Tibial nerve (tissue), 4 donors: ENCODE measurements around the gene CNGA3. TPM values are rescaled to one million over a fixed set of nuclear protein-coding genes. Genes with fewer than 3 reads are reported as not detected.

Experiments
- DNase-seq, 2 donors: peaks; one replicate each; pipeline ENCODE4 v3.0.0-alpha.2; 2019; ENCODE audit warnings: low spot score in 2 of 2
- H3K27ac ChIP-seq, 4 donors: fragments of 200-600 bp; sonication (generic) in 3 of 4; one replicate each; pipeline ENCODE4 v1.5.1; 2017 to 2019; ENCODE audit warnings: mild to moderate bottlenecking in 1 of 4
- H3K27me3 ChIP-seq, 2 donors: fragments of 200-600 bp; sonication (generic) in 1 of 2; one replicate each; pipeline versions ENCODE4 v1.5.1 to v1.6.0; 2017 to 2019
- H3K36me3 ChIP-seq, 3 donors: fragments of 200-600 bp; sonication (generic); one replicate each; pipeline ENCODE4 v1.5.1; 2018 to 2019
- H3K4me1 ChIP-seq, 4 donors: fragments of 200-600 bp; sonication (generic) in 3 of 4; one replicate each; pipeline ENCODE4 v1.5.1; 2017 to 2019
- H3K4me3 ChIP-seq, 4 donors: fragments of 200-600 bp; sonication (generic) in 3 of 4; one replicate each; pipeline ENCODE4 v1.5.1; 2017 to 2019; ENCODE audit warnings: mild to moderate bottlenecking in 1 of 4, moderate library complexity in 1 of 4
- H3K9me3 ChIP-seq, 4 donors: fragments of 200-600 bp; sonication (generic) in 3 of 4; one replicate each; pipeline ENCODE4 v1.5.1; 2017 to 2019
- EP300 ChIP-seq, 2 donors: sonication (generic); formaldehyde crosslinking; IDR thresholded peaks; one replicate each; pipeline ENCODE4 v1.6.1; 2017; ENCODE audit warnings: antibody characterized with exemption in 2 of 2, mild to moderate bottlenecking in 1 of 2
- POLR2A ChIP-seq, 2 donors: fragments of 450-650 bp; IDR thresholded peaks; one replicate each; pipeline ENCODE4 v1.6.1; 2017; ENCODE audit warnings: antibody characterized with exemption in 2 of 2, mild to moderate bottlenecking in 2 of 2, moderate library complexity in 2 of 2
- WGBS, 2 donors: methylation state at CpG; one replicate each; pipeline ENCODE4 v1.1.5; 2018; 5-methylcytosine and 5-hydroxymethylcytosine counted together
- total RNA-seq, 4 donors: library from RNA; depleted of rRNA; stranded (reverse); fragments of >200 nt; gene quantifications; one replicate each; pipeline ENCODE4 v1.1.0, GENCODE V29; 2016
- TF ChIP-seq, protein P1 (sequence below), 5 experiments: fragments of 200-600 bp in 3 of 5; fragments of 450-650 bp in 2 of 5; sonication (generic) in 3 of 5; IDR thresholded peaks; one replicate each; pipeline ENCODE4 v1.5.1; 2016 to 2019; ENCODE audit warnings: antibody characterized with exemption in 5 of 5, mild to moderate bottlenecking in 3 of 5, moderate library complexity in 2 of 5

CNGA3 gene
- total RNA-seq, 4 donors from 2014 or later: 0.30 to 1.3 TPM; not detected in 2

DNA sequence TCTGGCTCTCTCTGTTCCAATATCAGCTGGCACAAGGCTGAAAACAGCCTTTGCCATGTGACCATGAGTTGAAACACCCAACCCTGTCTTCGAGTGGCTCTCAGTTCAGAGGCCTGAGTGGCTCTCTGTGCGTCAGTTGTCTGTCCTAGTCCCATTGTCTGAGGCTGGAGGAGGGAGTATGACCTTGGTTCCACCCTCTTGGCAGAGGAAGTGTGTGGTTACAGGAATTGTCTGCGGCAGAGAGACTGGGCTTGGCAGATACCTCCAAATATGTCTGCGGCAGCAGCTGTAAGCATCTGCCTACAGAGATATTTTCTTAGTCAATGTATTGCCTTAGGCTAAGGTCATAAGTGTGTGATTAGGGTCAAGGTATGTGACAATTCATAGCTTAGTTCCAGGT is 32.6 kb downstream of the CNGA3 start:
- H3K27ac ChIP-seq: no peak overlapping the region
- WGBS, 2 donors: 31 to 33% methylated on average over 4 of the region's 4 CpGs
- H3K27me3 ChIP-seq: no peaks in the 10 kb centered on the region
- TF ChIP-seq, protein P1, sequence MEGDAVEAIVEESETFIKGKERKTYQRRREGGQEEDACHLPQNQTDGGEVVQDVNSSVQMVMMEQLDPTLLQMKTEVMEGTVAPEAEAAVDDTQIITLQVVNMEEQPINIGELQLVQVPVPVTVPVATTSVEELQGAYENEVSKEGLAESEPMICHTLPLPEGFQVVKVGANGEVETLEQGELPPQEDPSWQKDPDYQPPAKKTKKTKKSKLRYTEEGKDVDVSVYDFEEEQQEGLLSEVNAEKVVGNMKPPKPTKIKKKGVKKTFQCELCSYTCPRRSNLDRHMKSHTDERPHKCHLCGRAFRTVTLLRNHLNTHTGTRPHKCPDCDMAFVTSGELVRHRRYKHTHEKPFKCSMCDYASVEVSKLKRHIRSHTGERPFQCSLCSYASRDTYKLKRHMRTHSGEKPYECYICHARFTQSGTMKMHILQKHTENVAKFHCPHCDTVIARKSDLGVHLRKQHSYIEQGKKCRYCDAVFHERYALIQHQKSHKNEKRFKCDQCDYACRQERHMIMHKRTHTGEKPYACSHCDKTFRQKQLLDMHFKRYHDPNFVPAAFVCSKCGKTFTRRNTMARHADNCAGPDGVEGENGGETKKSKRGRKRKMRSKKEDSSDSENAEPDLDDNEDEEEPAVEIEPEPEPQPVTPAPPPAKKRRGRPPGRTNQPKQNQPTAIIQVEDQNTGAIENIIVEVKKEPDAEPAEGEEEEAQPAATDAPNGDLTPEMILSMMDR (IDR thresholded peaks at IDR 0.05): no peak
- TF ChIP-seq EP300 (IDR thresholded peaks at IDR 0.05) (no peak), POLR2A (IDR thresholded peaks at IDR 0.05) (no peak)
- no peaks in the 10 kb centered on the region for H3K36me3 ChIP-seq
- H3K4me1 ChIP-seq: no peaks in the 10 kb centered on the region
- DNase-seq: peak in 1 of 2 donors; percentile 6
- H3K9me3 ChIP-seq: no peaks in the 10 kb centered on the region
- H3K4me3 ChIP-seq: no peak overlapping the region

DNA sequence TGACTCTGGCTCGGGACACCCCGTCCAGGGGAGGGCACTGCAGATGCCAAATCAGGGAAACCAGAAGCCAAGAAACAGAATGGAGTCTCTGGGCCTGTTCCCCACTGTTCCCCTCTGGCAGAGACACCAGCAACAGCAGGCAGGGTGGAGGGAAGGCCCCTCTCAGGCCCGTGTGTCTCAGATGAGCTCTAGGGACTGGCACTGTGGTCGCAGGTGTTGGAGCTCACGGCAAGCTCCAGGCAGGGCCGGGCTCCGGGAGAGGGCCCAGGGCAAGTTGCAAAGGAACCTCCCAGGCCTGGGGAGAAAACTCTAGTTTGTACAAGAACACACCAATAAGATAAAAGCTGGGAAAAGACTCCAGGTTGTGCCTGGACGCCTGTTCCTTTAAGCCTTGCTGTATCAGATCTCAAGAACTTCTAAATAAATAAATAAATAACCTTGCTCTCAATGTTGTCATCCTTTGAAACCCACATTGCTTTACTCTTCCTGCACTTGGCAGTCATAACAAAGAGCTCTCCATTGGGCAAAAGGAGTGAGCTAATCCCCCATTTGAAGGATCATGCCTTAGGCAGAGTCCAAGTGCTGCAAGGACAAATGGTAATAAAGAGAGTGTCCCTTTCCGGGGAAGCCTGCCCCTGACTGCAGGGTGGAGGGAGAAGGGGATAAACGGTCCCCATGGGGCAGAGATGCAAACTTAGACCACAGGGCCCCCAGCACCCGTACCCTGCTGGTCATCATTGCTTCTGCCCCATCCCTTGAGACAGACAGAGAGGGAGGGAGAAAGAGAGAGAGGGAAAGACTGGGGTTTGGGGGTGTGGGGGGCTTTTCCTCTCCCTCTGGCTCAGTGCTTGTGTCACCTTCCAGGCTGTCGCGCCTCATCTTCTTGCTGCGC is 33.3 kb downstream of the CNGA3 start:
- no peak for TF ChIP-seq EP300 (IDR thresholded peaks at IDR 0.05)
- no peak for TF ChIP-seq POLR2A (IDR thresholded peaks at IDR 0.05)
- TF ChIP-seq, protein P1 (IDR thresholded peaks at IDR 0.05): no peak
- no peaks in the 10 kb centered on the region for H3K36me3 ChIP-seq
- H3K9me3 ChIP-seq: no peaks in the 10 kb centered on the region
- 66 to 80% methylated on average over 14 of the region's 14 CpGs for WGBS, 2 donors
- H3K27me3 ChIP-seq: no peaks in the 10 kb centered on the region
- DNase-seq: no peak
- no peak overlapping the region for H3K27ac ChIP-seq
- no peak overlapping the region for H3K4me3 ChIP-seq
- no peaks in the 10 kb centered on the region for H3K4me1 ChIP-seq

DNA sequence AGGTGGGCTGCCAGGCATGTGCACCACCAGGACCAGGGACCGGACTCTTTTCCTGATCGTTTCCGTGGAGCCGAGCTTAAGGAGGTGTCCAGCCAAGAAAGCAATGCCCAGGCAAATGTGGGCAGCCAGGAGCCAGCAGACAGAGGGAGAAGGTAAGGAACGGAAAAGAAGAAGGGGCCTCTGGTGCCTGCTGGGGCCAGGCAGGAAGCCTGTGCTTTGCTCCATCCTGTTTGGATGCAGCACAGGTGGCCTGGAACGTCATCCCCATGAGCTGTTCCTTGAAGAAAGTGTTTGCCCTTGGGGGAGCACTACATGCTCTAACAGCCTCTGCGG is 33.9 kb downstream of the CNGA3 start:
- H3K9me3 ChIP-seq: no peaks in the 10 kb centered on the region
- H3K4me3 ChIP-seq: no peak overlapping the region
- WGBS, 2 donors: 80 to 83% methylated on average over 7 of the region's 7 CpGs
- H3K4me1 ChIP-seq: peaks cover 0 to 3% (median 0%) of the 10 kb centered on the region in 4 donors
- TF ChIP-seq, protein P1 (IDR thresholded peaks at IDR 0.05): no peak
- TF ChIP-seq EP300 (IDR thresholded peaks at IDR 0.05) (no peak), POLR2A (IDR thresholded peaks at IDR 0.05) (no peak)
- H3K27ac ChIP-seq: no peak overlapping the region
- no peaks in the 10 kb centered on the region for H3K27me3 ChIP-seq
- DNase-seq: no peak
- H3K36me3 ChIP-seq: no peaks in the 10 kb centered on the region

DNA sequence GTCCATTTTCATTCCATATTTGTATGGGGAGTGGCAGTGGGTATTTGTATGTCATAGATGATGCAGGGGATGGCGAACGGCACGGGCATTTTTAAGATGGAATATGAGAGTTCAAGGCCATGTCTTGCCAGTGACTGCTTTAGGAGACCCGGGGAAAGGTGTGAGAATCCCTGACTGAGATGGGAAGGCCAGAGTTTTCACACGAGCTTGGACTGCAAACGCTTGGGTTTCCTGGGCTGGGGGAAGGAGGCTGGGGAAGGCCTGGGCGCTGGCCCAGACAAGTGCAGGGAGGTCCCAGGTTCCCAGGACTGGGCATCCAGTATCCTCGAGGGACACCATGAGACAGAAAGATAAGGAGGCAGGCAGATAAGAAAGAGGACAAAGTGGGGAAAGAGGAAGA is 35.2 kb downstream of the CNGA3 start:
- H3K36me3 ChIP-seq: no peaks in the 10 kb centered on the region
- H3K27me3 ChIP-seq: no peaks in the 10 kb centered on the region
- TF ChIP-seq, protein P1 (IDR thresholded peaks at IDR 0.05): no peak
- TF ChIP-seq POLR2A (IDR thresholded peaks at IDR 0.05) (no peak), EP300 (IDR thresholded peaks at IDR 0.05) (no peak)
- no peaks in the 10 kb centered on the region for H3K9me3 ChIP-seq
- no peak for DNase-seq
- no peak overlapping the region for H3K27ac ChIP-seq
- 80 to 82% methylated on average over 8 of the region's 8 CpGs for WGBS, 2 donors
- H3K4me3 ChIP-seq: no peak overlapping the region
- H3K4me1 ChIP-seq: peaks cover 0 to 3% (median 0%) of the 10 kb centered on the region in 4 donors

DNA sequence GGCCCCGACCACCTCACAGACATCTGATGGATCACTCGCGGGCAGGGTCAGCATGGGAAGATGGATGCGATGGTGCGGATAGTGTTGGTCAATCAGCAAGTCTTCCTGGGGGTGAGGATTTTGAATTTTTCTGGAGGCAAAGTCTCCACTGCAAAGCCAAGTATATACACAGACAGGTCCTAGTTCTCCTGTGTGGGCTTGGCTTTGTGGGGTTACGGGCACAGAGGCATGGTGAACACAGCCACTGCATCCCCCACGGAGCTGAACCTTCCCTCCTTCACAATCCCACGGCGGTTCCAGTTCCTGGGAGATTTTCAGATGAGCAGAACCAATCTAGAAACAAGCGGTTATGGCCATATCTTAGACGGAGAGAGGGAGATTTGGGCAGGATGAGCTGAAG is 35.8 kb downstream of the CNGA3 start:
- peaks cover 0 to 3% (median 0%) of the 10 kb centered on the region in 4 donors for H3K4me1 ChIP-seq
- H3K27me3 ChIP-seq: no peaks in the 10 kb centered on the region
- H3K9me3 ChIP-seq: no peaks in the 10 kb centered on the region
- no peak overlapping the region for H3K4me3 ChIP-seq
- H3K36me3 ChIP-seq: no peaks in the 10 kb centered on the region
- 91 to 94% methylated on average over 11 of the region's 11 CpGs for WGBS, 2 donors
- no peak for TF ChIP-seq POLR2A (IDR thresholded peaks at IDR 0.05)
- TF ChIP-seq EP300 (IDR thresholded peaks at IDR 0.05): no peak
- TF ChIP-seq, protein P1 (IDR thresholded peaks at IDR 0.05): no peak
- no peak for DNase-seq
- H3K27ac ChIP-seq: no peak overlapping the region
